ENCODE measurements around the gene LRRTM4.

DNA sequence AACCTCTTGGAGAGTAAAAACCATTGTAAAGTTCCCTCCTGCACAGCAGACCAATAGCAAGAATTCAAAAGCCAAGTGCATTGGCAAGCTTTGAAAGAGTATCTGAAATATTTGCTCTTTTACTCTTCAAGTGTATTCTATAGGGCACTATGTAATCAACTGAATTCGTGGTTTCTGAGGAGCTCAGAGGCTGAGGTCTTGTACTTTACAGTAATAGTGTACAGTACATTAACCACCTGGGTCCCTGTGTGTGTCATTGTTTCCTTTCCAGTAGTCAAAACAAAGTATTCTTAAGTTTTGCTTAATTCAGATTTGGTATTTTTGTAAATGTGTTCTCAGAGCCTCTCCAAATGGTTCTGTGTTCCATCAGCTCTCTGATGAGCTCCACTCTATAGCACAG is 769.7 kb downstream of the LRRTM4 start:
- TF ChIP-seq, protein P1, sequence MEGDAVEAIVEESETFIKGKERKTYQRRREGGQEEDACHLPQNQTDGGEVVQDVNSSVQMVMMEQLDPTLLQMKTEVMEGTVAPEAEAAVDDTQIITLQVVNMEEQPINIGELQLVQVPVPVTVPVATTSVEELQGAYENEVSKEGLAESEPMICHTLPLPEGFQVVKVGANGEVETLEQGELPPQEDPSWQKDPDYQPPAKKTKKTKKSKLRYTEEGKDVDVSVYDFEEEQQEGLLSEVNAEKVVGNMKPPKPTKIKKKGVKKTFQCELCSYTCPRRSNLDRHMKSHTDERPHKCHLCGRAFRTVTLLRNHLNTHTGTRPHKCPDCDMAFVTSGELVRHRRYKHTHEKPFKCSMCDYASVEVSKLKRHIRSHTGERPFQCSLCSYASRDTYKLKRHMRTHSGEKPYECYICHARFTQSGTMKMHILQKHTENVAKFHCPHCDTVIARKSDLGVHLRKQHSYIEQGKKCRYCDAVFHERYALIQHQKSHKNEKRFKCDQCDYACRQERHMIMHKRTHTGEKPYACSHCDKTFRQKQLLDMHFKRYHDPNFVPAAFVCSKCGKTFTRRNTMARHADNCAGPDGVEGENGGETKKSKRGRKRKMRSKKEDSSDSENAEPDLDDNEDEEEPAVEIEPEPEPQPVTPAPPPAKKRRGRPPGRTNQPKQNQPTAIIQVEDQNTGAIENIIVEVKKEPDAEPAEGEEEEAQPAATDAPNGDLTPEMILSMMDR (IDR thresholded peaks at IDR 0.05) = no peak
- no peak for TF ChIP-seq POLR2A (IDR thresholded peaks at IDR 0.05)
